HPDE6-E6E7 (cell line): Measurements from ENCODE around the gene TUBB4A.

Experiments used
- DNase-seq: peaks from one replicate; pipeline ENCODE4 v3.0.0; 2011; ENCODE audit warnings: missing footprints; ENCODE audit errors: extremely low spot score

The TUBB4A gene

DNA sequence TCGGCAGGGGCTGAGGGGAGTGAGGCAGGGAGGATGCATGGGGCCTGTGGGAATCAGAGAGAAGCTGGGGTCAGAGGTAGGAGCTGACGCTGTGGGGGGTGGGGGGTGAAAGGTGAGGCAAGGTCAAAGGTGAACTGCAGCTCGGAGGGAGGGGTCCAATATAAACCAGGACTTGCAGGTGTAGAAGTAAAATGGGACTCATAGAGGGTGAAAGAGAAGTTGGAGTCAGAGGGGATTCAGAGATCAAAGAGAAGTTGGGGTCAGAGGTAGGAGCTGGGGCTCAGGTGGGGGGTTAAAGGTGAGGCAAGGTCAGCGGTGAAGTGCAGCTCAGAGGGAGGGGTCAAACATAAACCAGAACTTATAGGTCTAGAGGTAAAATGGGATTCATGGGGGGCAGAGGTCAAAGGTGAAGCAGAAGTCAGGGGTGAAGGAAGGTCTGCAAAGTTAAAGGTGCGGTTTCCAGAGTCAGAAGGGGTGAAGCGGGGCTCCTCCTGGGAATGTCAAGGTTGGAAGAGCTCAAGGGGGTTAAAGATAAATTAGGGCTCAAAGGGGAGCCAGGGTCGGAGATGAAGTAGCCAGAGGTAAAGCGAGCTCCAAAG, 7.6 kb downstream of the TUBB4A start:
- DNase-seq, result no peak

DNA sequence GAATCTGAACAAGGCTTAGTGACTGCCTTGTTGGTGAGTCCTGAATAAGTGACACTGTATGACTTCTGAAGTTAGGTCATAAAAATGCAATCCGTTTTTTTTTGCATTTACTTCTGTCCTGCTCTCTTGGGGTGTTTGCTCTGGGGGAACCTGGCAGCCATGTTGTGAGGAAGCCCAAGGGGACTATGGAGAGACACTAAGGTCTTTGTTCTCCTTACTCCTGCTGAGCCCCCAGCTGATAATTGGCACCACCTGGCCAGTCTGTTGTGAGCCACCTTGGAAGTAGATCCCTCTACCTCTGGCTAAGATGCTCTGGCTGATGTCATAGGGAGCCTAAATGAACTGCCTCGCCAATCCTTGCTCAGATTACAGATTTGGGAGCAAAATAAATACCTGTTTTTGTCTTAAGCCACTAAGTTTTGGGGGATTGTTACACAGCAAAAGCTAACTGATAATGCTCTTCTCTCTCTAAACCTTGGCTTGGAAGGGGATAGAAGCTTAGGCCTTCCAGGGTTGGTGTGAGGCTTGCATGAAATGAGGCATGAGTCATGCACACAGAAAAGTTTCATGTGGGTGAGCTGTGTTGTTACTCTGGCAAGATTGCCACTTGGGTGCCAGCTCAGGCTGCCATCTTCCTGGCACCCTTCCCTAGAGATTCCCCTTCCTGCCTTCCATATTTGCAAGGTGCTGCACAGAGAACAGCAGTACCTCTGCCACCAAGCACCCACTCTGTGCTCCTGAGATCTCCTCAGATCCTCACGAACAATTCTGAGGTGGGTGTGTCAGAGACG, 10.1 kb downstream of the TUBB4A start:
- no peak for DNase-seq

DNA sequence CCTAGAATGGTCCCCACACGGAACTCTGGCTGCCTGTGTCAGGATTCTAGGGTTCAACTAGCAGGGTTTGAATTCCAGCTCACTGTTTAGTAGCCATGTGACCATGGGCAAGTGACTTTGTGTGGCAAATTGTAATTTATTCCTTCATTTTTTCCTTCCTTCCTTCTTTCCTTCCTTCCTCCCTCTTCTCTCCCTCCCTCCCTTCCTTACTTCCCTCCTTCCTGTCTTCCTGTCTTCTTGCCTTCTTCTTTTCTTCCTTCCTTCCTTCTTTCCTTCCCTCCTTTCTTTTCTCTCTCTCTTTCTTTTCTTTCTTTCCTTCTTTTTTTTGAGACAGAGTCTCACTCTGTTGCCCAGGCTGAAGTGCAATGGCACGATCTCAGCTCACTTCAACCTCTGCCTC, 12.0 kb downstream of the TUBB4A start:
- DNase-seq, result no peak

DNA sequence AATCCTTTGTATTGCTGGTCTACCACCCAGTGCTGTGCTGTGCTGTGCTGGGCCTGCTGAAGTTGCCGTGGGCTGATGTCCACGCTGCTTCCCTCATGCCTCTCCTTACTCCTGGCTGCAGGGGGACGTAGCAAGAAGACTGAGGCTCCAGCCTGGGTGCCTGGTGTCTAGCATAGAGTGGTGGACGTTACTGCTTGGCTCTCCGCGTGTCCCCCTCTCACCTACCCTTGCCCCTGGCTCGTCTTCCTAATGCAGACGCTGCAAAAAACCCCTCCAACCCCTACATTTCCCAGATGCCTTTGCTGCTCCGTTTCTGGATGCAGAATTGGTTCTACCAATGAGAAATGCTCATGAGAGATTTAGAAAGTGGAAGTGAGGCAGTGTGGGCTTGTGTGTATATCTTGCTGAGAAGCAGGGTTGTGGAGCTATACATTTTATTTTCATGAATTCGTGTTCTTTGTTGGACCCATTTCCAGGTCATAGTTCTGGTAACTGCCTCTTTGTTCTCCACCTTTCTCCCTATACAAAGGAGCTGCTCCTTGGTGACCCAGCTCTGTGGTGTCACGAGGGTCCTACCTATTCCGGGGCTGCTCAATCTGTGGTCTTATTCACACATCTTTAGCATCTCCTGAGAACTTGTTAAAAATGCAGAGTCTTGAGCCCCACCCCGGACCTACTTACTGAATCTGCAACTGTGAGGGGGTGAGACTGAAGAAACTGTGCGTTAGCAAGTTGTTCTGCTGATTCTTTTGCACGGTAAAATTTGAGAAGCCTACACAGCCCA, 12.6 kb downstream of the TUBB4A start:
- no peak for DNase-seq

DNA sequence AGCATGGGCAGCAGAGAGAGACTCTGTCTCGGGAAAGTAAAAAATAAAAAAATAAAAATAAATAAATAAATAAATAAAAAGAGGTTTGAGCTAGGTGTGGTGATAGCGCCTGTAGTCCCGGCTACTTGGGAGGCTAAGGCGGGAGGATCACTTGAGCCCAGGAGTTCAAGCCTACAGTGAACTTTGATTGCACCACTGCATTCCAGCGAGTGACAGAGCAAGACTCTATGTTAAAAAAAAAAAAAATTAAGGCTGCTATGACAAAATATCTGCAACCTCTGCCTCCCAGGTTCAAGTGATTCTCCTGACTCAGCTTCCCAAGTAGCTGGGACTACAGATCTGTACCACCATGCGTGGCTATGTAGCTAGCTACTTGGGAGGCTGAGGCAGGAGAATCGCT, 17.3 kb downstream of the TUBB4A start:
- DNase-seq, result no peak

DNA sequence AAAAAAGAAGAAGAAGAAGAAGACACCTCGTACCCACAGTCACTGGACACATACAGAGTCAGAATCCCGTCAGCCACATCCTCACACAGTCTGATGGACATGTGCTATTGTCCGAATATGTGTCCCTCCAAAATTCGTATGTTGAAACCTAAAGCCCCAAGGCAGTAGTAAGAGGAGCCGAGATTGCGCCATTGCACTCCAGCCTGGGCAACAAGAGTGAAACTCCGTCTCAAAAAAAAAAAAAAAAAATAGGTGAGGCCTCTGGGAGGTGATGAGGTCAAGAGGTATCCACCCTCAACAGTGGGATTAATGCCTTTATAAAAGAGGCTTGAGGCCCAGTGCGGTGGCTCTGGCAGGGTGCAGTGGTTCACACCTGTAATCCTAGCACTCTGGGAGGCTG, 17.9 kb downstream of the TUBB4A start:
- no peak for DNase-seq

DNA sequence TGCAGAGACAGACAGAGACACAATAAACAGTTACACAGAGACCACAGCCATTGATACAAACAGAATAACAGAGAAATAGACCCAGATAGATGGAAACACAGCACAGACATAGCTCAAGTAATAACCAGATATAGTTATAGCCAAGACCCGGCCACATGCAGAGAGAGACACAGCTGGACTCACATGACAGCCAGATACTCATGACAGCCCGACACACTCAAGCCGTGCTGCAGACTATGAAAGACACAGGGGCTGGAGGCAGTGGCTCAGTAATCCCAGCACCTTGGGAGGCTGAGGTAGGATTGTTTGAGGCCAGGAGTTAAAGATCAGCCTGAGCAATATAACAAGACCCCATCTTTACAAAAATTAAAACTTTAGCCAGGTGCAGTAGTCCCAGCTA, 18.9 kb downstream of the TUBB4A start:
- DNase-seq, result no peak

DNA sequence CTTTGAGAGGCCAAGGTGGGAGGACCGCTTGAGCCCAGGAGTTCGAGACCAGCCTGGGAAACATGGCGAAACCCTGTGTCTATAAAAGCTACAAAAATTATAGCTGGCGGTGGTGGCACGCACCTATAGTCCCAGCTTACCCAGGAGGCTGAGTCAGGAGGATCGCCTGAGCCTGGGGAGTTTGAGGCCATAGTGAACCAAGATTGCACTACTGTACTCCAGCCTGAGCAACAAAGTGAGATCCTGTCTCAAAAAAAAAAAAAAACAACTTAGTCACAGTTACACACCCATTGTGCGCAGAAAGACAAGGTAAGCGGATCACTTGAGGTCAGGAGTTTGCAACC, 19.8 kb downstream of the TUBB4A start:
- no peak for DNase-seq

DNA sequence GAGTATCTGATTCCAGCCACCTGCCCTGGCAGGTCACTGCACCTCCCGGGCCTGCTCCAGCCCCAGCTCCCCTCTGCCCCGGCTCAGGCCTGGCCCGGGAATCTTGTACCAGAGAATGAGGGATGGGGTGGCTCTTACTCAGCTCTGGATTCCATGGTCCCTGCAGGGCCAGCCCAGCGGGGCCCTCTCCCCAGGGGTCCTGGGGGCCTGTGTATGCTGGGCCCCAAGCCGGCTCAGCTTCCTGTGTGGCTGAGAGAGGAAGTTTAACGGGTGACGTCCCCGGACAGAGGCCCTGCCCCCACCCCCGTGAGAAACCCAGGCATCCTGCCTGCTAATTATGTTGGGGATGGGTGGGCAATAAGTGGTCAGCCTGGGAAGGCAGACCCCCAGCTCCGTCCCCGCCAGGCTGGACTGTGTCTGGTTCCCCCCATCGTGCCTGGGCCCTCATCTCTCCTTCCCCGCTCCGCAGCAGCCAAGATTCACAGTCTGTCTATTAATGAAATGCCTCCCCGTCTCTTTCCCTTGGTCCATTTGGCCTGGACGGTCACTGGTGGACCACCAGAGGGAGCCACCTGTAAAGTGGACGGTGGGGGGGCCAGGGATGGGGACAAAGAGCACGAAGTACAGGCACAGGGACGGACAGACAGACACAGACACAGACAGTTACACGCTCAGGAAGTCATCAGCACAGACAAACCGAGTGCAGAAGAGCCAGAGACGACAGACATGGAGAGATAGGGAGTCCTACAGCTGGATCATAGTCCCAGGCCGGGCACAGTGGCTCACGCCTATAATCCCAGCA, 20.4 kb downstream of the TUBB4A start, which contains the start of gene DENND1C:
DENND1C (minus strand) TSS at position 247 of the 802 bp plus-strand sequence; CDS start at position 155, 92 bp downstream.
- no peak for DNase-seq

DNA sequence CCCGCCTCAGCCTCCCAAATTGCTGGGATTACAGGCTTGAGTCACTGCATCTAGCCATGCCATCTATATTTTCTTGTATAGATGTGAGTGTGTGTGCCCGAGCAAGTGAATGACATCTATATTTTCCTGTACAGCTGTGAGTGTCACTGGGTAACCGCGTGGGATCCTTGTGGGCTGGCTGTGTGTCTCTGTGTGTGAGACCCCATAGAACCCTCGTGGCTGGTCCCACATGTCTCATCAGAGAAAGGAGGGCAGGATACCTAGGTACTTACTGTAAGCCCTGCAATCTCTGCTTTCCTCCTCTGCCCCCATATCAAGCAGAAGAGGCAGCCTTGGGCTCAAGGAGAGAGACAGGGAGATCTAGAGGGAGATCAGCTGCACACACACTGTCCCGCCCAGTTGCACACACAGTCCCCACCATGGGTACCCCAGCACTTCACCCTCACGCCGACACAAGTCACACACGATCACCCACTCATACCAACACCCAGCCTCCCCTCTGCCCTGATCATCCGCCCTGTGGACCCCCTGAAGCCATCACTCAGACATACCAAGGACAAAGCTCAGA, 21.2 kb downstream of the TUBB4A start:
- DNase-seq, result no peak

DNA sequence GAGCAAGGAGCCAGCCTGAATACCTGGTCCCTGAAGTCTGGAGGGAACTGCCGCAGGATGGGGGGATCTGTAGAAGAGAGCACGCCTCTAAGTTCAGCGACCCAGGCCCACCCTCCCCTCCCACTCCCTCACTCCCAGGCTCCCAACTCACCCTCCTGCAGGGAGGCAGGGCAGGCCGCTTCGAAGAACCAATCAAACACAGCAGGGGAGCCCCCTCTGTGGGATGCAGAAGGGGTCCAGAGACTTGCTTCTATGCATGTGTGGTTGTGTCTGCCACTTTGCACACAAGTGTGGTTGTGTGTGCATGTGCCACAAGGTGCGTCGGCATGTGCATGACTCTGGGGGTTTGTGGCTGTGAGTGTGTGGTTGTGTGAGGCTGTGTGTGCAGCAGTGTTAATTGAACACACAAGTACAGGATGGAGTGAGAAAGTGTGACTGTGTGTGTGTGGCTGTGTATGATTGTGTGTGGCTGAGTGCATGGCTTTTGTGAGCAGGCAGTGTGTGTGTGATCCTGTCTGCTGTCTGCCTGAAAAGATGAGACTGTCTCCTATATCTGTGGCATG, 22.2 kb downstream of the TUBB4A start:
- DNase-seq, result no peak

DNA sequence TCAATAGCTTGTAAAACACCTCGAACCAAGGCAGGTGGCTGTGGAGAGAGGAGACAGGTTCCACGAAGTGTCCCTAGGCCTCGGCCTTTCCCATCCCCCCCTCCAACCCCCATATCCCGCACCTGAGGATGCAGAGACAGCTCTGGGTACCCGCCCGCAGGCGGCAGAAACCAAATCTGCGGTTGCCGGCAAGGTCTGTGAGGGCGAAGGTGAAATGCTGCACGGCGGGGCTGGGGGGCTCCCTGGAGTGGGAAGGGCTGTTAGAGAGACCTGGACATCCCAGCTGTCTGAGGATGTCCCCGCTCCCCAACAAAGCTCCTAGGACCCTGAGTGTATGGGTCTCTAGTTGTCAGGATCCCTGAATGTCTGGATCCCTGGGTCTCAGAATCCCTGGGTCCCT, 23.3 kb downstream of the TUBB4A start:
- DNase-seq, result no peak

DNA sequence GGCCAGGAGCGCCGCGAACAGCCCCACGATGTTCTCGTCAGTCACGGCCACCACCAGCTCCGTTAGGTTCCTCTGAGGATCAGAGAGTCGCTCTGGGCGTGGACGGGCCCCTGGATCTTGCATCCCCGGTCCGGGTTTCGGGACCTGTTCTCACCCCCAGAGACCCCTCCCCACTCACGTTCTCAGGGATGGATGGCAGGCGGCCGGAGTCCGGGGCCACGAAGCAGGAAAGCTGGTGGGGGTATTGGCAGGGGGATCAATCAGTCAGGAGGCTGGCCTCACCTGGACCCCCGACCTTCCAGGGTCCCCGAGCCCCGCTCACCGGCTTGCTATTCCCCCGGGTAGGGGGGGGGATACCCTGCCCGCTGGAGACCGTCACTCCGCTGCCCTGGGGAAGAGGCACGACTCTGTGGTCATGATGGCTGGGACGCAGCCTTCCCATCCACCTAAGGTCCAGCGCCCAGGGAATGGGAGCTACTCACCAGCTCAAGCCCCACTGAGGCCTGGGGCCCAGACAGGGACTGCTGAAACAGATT, 25.1 kb downstream of the TUBB4A start:
- no peak for DNase-seq

DNA sequence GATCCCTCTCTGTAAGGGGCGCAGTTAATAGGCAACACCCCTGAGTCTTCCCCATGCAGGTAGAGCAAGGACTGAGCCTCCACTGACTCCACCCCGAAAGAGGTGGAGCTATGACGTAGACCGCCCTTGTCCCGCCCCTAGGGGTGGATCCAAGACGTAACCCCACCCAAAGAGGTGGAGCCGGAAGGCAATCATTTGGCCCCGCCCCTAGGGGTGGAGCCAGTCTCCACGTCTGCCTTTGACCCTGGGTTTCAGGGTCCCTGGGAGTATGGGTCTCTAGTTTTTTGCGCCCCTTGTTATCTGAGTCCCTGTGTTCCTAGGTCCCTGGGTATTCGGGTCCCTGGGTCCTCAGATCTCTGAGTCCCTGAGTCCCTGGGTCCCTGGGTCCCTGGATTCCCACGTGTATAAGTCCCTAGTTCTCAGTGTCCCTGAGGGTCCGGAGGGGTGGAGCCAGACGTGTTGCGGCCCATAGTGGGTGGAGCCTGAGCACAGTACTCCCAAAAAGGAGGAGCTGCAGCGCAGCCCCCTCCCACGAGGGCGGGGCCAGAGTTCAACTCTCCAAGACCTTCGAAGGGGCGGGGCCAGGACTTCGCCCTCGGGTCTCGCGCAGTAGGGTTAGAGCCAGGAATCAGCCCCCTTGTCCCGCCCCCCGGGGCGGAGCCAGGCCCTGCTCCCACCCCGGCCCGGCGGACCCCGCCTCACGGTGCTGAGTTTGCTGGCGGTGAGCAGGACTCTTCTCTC, 25.8 kb downstream of the TUBB4A start:
- DNase-seq, result no peak

DNA sequence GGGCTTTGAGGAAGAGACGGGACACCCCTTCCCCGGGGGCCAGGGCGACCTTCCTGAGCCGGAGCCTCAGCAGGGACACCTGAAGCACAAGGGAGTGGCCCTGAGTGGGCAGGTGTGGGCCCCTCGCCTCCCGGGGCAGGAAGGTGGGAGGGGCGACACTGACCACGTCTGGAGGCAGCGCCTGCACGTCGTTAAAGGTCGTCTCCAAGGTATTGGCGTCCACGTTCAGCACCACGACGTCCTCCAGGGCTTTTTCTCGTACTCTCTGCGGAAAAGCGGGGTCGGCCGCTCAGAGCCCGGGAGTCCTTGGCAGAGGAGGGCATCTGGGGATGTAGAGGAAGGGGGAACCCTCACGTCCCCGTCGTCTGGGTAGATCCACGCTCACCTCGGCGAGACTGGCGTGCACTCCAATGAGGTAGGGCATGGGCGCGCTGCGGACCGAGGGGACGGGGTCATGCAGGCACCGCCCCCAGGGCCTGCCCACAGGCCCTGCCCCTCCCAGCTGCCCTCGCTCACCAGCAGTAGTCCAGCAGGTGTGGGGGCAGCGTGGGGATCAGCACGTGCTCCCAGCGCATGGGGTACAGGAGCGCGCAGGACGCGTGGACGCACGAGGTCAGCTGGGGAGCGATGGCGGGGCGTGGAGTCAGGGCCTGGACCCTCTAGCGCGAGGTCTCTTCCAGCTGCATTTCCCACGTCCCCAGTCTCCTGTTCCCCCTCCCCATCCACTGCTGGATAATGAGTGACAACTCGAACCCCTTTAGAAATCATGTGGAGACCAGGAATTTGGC, 26.6 kb downstream of the TUBB4A start:
- no peak for DNase-seq

DNA sequence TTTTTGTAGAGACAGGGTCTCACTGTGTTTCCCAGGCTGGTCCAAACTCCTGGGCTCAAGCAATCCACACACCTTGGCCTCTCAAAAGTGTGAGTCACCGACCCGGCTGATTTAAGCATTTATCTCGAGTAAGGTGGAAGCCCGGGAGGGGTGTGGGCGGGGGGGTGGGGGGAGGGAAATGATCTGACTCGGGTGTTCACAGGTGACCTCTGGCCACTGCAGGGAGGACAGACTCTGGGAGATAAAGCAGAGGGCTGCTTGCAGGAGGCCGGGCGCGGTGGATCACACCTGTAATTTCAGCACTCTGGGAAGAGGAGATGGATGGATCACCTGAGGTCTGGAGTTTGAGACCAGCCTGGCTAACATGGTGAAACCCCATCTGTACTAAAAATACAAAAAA, 28.5 kb downstream of the TUBB4A start:
- no peak for DNase-seq

DNA sequence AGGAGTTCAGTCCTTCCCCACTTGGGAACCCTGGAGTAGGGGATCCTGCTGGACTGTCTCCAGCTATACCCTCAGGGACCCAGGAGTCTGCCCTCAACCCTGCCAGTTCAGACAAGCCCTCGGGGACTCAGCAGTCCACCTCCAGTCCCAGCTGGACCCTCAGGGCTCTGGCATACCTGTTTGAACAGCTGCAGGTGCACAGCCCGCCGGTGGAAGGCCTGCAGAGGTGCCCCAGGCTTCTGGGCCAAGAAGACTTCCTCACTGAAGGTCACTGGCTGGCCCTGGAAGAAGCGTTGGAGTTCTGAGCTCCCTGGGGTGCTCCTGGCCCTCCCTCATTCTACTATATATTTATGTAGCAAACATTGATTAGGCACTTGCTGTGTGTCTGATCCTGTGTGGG, 29.4 kb downstream of the TUBB4A start:
- DNase-seq, result no peak

DNA sequence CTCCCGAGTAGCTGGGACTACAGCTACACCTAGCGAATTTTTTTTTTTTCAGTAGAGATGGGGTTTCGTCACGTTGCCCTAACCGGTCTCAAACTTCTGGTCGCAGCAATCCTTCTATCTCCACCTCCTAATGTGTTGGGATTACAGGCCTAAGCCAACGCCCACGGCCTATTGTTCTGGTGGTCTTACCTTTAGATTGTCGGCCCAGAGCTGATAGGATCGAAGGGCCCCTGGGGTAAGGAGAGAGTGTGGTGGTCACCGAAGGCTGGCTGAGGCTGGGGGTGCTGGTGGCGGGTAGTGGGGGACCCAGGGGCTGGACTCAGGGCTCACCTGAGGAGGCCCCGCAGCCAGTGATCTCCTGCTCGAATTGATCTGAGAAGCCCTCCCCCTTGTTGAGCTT, 31.0 kb downstream of the TUBB4A start:
- DNase-seq, result no peak

DNA sequence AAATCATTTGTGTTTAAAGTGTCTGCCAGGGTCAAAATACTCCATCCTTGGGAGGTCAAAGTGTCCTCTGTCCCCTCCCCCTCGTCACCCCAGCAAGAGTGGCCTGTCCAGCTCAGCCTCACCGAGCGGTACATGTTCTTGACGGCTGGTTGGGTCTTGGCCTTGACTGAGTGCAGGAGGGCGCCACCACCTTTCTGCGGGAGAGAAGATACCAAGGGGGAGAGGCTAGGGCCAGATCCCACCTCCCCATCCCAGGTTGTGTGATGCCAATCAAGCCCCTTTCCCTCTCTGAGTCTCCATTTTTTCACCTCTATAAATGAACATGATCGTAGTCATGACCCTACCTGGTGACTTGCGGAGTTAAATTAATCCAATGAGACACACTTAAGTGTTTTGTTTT, 31.9 kb downstream of the TUBB4A start:
- no peak for DNase-seq

DNA sequence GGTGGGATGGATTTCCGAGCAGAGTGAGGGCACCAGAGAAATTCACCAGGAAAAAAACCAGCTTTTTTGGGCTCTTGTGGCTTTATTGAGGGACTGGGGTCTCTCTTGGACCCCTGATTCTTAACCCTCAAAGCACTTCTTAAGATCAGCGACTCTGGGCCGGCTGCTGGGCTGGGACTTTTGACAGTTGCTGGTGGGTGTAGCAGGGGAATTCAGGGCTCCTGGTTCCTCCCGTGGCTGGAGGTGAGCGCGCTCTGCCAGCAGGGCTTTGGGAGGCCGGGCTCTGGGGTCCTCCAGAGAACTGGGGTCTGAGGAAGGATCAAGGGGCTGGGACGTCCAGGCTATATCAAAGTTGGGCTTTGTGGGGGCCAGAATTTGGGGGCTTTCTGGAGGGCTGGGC, 34.7 kb downstream of the TUBB4A start:
- no peak for DNase-seq
